GM18517 (cell line): Measurements from ENCODE around the gene MAP2K6.

Source experiments
- ATAC-seq: cut with Tn5 transposase; IDR thresholded peaks from one replicate; pipeline ENCODE4 v1.9.1; 2021; ENCODE audit warnings: mild to moderate bottlenecking, moderate library complexity; ENCODE audit not compliant: unreplicated experiment

MAP2K6 gene

DNA sequence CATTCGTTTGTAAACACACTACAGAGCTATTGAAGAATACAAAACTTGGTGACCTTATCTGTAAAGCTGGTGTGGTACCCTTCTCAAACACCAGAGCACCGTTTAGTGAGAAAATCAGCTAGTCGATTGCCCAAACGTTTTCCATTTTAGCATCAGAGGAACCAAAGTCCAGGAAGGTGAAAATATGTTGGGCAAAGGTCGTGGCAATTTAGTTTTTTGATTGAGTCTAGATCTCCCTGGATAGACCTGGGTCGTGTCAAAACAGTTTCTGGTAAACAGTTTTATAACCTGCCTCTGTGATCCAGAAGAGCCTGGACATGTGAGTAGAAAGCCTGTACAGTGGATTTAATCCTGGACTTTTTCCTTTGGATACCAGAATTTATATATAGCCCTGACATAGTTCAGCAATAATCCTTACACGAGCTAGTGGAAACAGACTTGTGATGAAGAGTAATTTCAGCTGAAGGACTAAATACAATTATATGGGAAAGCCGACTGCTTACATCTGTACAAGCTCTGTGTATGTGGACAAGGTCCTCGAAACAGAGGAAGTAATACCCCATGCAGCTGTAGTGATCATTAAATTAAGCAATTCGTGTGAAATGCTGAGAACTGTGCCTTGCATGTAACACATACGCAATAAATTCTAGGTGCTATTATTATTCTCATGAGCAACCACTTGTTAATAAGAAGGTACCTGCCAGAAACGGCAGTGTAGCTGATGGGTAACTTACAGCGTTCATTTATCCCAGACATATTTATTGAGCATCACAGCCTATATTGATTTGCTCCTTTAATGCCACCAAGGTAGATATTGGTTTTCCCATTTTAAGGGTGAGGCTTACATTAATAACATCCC lies 72.5 kb downstream of the MAP2K6 start:
- ATAC-seq, result no peak

GRCh38 chr17:69489313-69489712 lies 74.8 kb downstream of the MAP2K6 start:
- ATAC-seq, result no peak

- ATAC-seq, result no peak
These were observed 78.0 kb downstream of the MAP2K6 start for GRCh38 chr17:69492410-69493071.

- ATAC-seq, result no peak
These were observed 81.3 kb downstream of the MAP2K6 start for GRCh38 chr17:69495787-69496186.

GRCh38 chr17:69497161-69497560 lies 82.7 kb downstream of the MAP2K6 start:
- no peak for ATAC-seq

- no peak for ATAC-seq
These were observed 84.8 kb downstream of the MAP2K6 start for GRCh38 chr17:69499318-69499717.

GRCh38 chr17:69500911-69501429 lies 86.5 kb downstream of the MAP2K6 start:
- no peak for ATAC-seq

DNA sequence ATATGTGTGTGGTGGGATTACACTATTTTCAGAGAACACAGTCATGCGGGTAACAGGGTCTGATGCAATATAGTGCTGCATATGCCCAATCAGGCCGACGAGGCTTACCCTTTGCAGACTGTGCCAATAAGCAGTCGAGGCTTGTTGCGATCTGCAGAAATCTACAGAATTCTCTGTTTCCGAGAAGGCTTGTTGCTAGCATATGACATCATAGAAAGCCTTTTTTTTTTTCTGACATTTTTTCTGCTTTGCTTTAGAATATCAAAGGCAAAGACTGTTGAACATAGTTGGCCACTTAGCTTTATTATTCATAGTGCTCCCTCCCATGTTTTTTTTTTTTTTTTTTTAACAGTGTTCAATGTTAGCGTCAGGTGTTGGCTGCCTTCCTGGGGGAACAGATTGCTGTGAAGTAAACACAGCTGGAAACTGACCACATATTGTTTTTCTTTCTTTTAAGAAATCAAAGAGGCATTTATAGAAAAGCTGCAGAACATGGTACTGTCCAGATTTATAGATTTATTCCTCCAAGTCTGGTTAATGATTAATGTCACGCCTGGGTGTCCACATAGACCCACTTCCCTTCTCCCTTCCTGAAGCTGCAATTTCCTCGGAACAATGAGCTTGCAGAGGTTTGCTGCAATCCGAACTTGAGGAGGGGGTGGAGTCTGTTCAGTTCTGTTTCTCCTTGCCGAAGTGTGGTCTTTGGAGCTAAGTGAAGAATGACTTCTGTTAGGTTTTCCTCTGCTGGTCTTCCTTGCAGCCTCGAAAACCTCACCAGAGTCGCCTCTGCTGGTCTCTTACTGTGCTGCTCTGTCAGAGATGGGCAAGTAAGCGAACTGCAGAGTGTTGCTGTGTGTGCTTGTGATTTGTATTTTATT lies 87.3 kb downstream of the MAP2K6 start:
- ATAC-seq, result no peak

DNA sequence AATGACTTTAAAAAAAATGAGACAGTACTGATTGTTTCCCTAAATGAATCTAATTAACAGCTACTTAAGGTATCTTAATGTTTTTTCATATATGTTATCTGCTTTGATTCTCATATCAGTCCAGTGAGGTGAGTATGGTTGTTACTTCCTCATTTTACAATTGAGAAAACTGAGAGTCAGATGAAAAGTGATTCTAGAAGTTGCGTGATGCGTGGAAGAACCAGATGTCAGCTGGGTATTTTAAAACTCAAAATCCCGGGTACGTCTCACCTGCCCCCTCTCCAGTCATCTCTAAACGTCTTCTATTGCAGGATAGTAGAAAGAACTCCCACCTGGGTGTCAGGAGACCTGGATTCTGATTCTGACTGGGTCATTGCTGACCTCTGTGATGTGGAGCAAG lies 89.2 kb downstream of the MAP2K6 start:
- peak; percentile 97 for ATAC-seq

DNA sequence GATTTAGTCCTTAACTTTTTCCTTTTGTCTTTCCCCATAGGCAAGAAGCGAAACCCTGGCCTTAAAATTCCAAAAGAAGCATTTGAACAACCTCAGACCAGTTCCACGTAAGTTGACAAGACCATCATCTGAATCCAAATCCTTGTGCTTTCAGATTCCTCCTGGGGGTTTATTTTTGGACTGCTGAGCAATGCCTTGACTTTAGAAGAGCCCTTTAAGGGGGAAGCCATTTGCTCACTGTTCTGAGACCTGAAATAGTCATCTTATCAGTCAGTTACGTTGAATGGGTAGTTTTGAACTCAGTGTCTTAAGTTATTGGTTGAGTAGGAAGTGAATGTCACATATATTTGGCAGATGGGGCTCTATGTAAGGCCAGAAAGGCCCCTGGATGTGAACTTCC lies 91.2 kb downstream of the MAP2K6 start:
- ATAC-seq, result no peak

- ATAC-seq, result no peak
These were observed 92.0 kb downstream of the MAP2K6 start for GRCh38 chr17:69506489-69506888.

- no peak for ATAC-seq
These were observed 94.3 kb downstream of the MAP2K6 start for GRCh38 chr17:69508814-69509213.

DNA sequence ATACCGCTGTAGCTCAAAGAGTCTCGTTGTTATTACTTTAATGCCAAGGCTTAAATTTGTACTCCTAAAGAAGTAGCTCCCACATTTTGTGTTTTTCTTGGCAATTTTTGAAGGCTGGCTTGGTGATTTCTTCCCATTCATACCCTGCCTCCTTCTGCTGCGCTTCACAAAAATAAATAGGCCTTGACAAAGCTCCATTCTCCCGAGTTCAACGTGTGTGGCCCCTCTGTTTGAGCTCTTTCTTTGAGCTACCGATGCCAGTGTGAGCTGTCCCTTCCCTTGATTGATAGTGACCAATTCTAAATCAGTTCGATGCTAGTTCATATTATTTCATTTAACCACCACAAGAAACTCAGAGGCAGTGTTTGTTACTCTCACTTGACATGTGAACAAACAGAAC lies 96.8 kb downstream of the MAP2K6 start:
- no peak for ATAC-seq

DNA sequence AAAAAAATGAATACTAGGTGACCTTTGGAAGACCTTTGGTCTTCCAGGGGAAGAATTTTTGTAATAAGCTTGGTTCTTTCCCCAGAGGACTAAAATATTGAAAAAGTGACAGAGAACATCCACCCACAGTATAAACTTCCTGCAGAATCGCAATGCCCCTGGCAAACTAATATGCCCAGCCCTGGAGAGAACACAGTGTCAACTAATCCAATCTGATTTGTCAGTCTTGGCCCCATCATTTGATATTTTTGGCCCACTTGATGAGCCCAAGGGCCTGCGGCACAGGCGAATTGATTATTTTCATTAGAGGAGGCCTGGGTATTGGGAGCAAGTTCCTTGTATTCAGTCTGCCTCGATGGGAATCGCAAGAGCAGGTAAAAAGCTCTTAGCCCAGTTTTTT lies 98.4 kb downstream of the MAP2K6 start:
- no peak for ATAC-seq

- ATAC-seq, result no peak
These were observed 101.7 kb downstream of the MAP2K6 start for GRCh38 chr17:69516225-69516624.

DNA sequence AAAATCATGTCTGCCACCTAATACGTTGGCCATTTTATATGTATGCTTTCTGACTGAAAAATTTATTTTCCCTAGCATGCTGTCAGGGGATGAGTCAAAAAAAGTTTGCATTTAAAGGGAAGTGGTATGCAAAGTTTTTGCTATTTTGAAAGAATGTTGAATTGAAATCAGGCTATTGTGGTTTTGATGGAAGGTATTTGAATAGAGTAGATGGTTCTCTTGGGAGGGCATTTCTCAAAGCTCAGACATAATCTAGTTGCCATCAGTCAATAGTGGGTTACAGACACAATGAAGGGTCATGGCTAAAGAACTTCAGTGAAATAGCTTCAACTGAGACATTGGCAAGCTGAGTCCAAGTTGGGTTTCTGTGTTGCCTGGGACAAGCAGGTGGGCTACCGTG lies 102.4 kb downstream of the MAP2K6 start:
- ATAC-seq, result peak; percentile 96

DNA sequence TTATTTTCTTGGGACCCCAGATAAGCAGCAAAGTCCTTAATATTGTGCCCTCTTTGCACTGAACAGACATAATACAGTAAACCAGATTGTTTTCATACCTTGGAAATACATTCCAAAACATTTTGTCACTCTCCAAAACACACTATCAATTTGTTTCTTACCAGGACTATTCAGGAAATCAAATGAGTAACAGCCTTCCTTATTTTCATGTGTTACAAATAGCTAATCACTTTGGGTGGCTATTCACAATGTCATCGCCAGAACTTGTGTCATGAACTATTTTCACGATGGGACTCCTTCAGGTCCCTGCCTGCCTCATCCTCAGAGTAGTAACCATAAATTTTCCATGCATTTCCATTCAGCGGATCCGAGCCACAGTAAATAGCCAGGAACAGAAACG lies 104.5 kb downstream of the MAP2K6 start:
- ATAC-seq, result no peak

DNA sequence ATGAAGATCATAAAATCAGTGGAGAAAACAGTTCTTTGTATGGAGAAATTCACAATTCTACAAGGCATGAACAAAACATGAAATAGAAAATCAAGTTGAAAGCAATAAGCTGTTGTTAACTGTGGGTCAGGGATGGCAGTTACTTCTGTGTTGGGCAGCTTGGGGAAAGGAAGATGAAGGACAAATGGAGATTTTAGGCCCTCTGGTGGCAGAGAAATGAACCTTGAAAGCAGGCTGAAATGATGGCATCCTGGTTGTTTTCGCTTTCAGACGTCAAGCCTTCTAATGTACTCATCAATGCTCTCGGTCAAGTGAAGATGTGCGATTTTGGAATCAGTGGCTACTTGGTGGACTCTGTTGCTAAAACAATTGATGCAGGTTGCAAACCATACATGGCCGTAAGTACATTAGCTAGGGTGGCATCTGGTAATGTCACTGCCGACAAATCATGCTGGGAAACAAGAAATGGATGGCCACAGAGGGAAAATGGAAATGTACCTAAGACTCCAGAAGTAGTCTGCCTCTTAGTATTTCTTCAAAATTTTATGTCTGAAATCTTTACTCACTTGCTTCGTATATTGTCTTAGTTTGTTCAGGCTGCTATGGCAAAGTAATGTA lies 108.9 kb downstream of the MAP2K6 start:
- ATAC-seq, result peak; percentile 89

DNA sequence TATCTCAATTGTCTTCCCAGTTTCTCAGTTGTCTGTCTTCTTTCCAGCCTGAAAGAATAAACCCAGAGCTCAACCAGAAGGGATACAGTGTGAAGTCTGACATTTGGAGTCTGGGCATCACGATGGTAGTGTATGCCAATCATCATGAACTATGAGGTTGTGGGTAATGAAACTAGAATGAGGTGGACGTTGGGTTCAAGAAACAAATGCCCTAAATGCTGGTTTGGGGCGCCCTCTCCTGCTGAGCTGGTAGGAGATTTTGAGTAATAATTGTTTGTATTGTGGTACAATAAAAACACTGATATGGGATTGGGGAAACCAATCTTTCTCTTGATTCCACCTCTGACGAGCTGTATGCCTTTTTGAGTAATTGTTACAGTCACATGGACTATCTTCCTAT lies 110.4 kb downstream of the MAP2K6 start:
- no peak for ATAC-seq

DNA sequence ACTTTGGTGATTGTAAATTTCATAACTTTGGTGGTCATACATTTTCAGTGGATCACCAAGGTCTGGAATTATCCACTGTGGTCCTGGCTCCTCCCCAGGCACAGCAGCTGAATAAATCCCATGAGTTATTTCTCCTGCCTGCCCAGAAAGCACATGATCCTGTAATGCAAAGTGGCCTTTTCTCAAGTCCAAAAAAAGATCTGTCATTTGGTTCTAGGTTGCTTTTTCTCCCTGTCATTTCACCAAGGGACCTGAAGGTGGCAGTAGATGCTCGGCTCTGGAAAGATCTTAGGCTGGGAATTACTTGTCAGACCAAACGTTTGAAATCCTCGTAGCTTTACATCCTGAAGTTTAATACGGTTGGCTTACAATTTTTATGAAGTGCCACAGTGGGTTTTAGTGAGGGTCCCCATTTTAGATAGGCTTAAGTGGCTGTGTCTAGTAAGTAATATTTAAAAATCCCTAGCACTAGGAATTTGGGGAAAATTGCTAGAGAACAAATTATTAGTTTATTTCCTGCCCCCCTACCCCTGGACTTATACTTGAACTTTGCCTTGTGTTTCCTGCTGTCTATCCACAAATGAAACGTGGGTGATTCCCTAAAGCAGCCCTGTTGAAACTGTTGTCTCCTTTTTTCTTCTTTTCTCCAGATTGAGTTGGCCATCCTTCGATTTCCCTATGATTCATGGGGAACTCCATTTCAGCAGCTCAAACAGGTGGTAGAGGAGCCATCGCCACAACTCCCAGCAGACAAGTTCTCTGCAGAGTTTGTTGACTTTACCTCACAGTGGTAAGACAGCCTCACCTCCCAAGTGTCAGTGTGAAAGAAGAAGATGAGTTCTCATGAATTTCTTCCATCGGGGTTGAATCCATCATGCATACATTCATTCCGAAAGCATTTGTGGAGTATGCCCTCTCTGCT lies 111.7 kb downstream of the MAP2K6 start:
- no peak for ATAC-seq
